Smooth muscle cell (in vitro differentiated cells): ENCODE data around the gene MOB3B. TPM values are rescaled to one million over a fixed set of nuclear protein-coding genes. Genes with fewer than 3 reads are reported as not detected.

ENCODE experiments used
- DNase-seq: peaks from one replicate; lab custom pipeline; 2025; ENCODE audit not compliant: unreplicated experiment; lab: John Stamatoyannopoulos, UW
- H2AFZ ChIP-seq: fragments of 200-600 bp; sonication (generic); 2 replicates; pipeline ENCODE4 v1.6.0; 2016; ENCODE audit warnings: antibody characterized with exemption, low read depth, mild to moderate bottlenecking
- H3F3A ChIP-seq: fragments of 200-600 bp; sonication (generic); 2 replicates; pipeline ENCODE4 v1.6.0; 2017; ENCODE audit warnings: antibody characterized with exemption, low read depth
- H3K27ac ChIP-seq: fragments of 200-600 bp; sonication (generic); 2 replicates; pipeline ENCODE4 v1.5.1; 2016; ENCODE audit warnings: low read depth, mild to moderate bottlenecking
- H3K27me3 ChIP-seq: fragments of 200-600 bp; sonication (generic); 2 replicates; pipeline ENCODE4 v1.6.1; 2016; ENCODE audit warnings: low read depth, mild to moderate bottlenecking
- H3K36me3 ChIP-seq: fragments of 200-600 bp; sonication (generic); 2 replicates; pipeline ENCODE4 v1.5.1; 2016; ENCODE audit warnings: low read depth
- H3K4me1 ChIP-seq: fragments of 200-600 bp; sonication (generic); 2 replicates; pipeline ENCODE4 v1.5.1; 2016; ENCODE audit warnings: low read depth
- H3K4me2 ChIP-seq: fragments of 200-600 bp; sonication (generic); 2 replicates; pipeline ENCODE4 v1.6.0; 2016; ENCODE audit warnings: mild to moderate bottlenecking
- H3K4me3 ChIP-seq: fragments of 200-600 bp; sonication (generic); 2 replicates; pipeline ENCODE4 v1.5.1; 2016; ENCODE audit warnings: mild to moderate bottlenecking
- H3K79me2 ChIP-seq: fragments of 200-600 bp; sonication (generic); 2 replicates; pipeline ENCODE4 v1.6.0; 2016; ENCODE audit warnings: low read depth, mild to moderate bottlenecking
- H3K9ac ChIP-seq: fragments of 200-600 bp; sonication (generic); 2 replicates; pipeline ENCODE4 v1.6.0; 2016; ENCODE audit warnings: low read depth
- H3K9me3 ChIP-seq: fragments of 200-600 bp; sonication (generic); replicated peaks from 2 replicates; pipeline ENCODE4 v1.5.1; 2016; ENCODE audit warnings: low read depth
- H4K20me1 ChIP-seq: fragments of 200-600 bp; sonication (generic); 2 replicates; pipeline ENCODE4 v1.6.0; 2016; ENCODE audit warnings: low read depth
- WGBS: methylation state at CpG from one replicate; pipeline ENCODE4 v1.1.7; 2016; ENCODE audit warnings: low lambda C conversion rate; 5-methylcytosine and 5-hydroxymethylcytosine counted together
- polyA plus RNA-seq: library from polyadenylated mRNA; unstranded; fragments of >200 nt; fragmentation: Nextera tagmentation; extraction: Ambion mirVana; gene quantifications from 2 replicates; pipeline ENCODE4 v1.2.1, GENCODE V29; 2016
- total RNA-seq: library from RNA; depleted of rRNA; stranded (reverse); fragments of >200 nt; gene quantifications from 2 replicates; pipeline ENCODE4 v1.2.3, GENCODE V29; 2014
- TF ChIP-seq, protein P1 (sequence below): fragments of 200-600 bp; sonication (generic); IDR thresholded peaks from 2 replicates; pipeline ENCODE4 v1.5.1; 2017; ENCODE audit warnings: borderline replicate concordance, mild to moderate bottlenecking, antibody characterized with exemption; ENCODE audit not compliant: insufficient read depth, poor library complexity, severe bottlenecking

MOB3B gene
- total and polyA plus RNA-seq, 2 experiments from 2014 or later, result 1.7 to 5.8 TPM

DNA sequence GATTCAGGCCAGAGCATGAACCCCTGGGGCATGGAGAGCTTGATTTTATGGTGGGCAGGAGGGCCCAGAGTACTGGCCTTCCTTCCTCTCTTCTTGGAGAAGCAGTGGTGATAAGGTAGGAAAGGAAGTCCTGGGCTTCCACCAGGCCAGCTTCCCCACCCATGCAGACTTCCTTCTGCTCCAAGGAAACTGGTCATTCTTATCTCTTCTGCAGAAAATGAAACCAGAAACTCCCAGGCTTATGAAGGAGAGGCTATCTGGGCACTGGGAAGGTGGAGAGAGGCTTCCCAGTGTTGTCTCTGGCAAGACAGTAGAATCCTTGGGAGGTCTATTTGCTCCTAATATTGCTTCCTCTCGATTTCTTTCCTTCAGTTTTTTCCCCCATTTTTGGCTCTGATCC is 122.1 kb downstream of the MOB3B start:
- H3K4me3 ChIP-seq, result no peak overlapping the region
- H4K20me1 ChIP-seq, result no peaks in the 10 kb centered on the region
- no peaks in the 10 kb centered on the region for H3K27me3 ChIP-seq
- peaks cover 5% of the 10 kb centered on the region for H3F3A ChIP-seq
- H3K36me3 ChIP-seq, result no peaks in the 10 kb centered on the region
- TF ChIP-seq, protein P1, sequence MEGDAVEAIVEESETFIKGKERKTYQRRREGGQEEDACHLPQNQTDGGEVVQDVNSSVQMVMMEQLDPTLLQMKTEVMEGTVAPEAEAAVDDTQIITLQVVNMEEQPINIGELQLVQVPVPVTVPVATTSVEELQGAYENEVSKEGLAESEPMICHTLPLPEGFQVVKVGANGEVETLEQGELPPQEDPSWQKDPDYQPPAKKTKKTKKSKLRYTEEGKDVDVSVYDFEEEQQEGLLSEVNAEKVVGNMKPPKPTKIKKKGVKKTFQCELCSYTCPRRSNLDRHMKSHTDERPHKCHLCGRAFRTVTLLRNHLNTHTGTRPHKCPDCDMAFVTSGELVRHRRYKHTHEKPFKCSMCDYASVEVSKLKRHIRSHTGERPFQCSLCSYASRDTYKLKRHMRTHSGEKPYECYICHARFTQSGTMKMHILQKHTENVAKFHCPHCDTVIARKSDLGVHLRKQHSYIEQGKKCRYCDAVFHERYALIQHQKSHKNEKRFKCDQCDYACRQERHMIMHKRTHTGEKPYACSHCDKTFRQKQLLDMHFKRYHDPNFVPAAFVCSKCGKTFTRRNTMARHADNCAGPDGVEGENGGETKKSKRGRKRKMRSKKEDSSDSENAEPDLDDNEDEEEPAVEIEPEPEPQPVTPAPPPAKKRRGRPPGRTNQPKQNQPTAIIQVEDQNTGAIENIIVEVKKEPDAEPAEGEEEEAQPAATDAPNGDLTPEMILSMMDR, result no peak
- peak overlapping the region; percentile 32 for H3K4me2 ChIP-seq
- H3K79me2 ChIP-seq, result peaks cover 2% of the 10 kb centered on the region
- no peak overlapping the region for H3K9ac ChIP-seq
- WGBS, result 100% methylated on average over 1 of the region's 1 CpG
- H3K9me3 ChIP-seq, result no peaks in the 10 kb centered on the region
- no peaks in the 10 kb centered on the region for H3K4me1 ChIP-seq
- H2AFZ ChIP-seq, result no peak overlapping the region
- H3K27ac ChIP-seq, result peak overlapping the region; percentile 21
- DNase-seq, result no peak

DNA sequence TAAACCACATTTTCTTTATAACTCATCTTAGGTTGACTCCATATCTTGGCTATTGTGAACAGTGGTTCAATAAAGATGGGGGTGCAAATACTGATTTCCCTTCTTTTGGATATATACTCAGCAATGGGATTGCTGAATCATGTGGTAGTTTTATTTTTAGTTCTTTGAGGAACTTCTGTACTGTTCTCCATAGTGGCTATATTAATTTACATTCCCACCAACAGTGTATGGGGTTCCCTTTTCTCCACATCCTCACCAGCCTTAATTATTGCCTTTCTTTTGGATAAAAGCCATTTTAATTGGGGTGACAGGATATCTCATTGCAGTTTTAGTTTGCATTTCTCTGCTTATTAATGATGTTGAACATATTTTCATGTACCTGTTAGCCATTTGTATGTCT is 125.0 kb downstream of the MOB3B start:
- no peak overlapping the region for H3K4me2 ChIP-seq
- no peak overlapping the region for H2AFZ ChIP-seq
- peaks cover 2% of the 10 kb centered on the region for H3K79me2 ChIP-seq
- H3K4me3 ChIP-seq, result no peak overlapping the region
- H4K20me1 ChIP-seq, result no peaks in the 10 kb centered on the region
- no peak for DNase-seq
- peaks cover 17% of the 10 kb centered on the region for H3K27me3 ChIP-seq
- H3K4me1 ChIP-seq, result no peaks in the 10 kb centered on the region
- H3K36me3 ChIP-seq, result no peaks in the 10 kb centered on the region
- H3K9me3 ChIP-seq, result no peaks in the 10 kb centered on the region
- H3K27ac ChIP-seq, result no peak overlapping the region
- H3K9ac ChIP-seq, result no peak overlapping the region
- TF ChIP-seq, protein P1, result no peak
- peaks cover 5% of the 10 kb centered on the region for H3F3A ChIP-seq

GRCh38 chr9:27402626-27403025 is 127.0 kb downstream of the MOB3B start:
- H3K9ac ChIP-seq, result no peak overlapping the region
- H3K4me3 ChIP-seq, result no peak overlapping the region
- no peaks in the 10 kb centered on the region for H3K9me3 ChIP-seq
- no peaks in the 10 kb centered on the region for H3K4me1 ChIP-seq
- H4K20me1 ChIP-seq, result no peaks in the 10 kb centered on the region
- no peak overlapping the region for H3K4me2 ChIP-seq
- H3K36me3 ChIP-seq, result no peaks in the 10 kb centered on the region
- peaks cover 30% of the 10 kb centered on the region for H3K27me3 ChIP-seq
- no peaks in the 10 kb centered on the region for H3F3A ChIP-seq
- H3K79me2 ChIP-seq, result no peaks in the 10 kb centered on the region
- no peak for DNase-seq
- H3K27ac ChIP-seq, result no peak overlapping the region
- 90% methylated on average over 2 of the region's 2 CpGs for whole genome bisulfite sequencing
- H2AFZ ChIP-seq, result no peak overlapping the region
- TF ChIP-seq, protein P1, result no peak

GRCh38 chr9:27400334-27400880 is 129.2 kb downstream of the MOB3B start:
- H3K79me2 ChIP-seq, result no peaks in the 10 kb centered on the region
- TF ChIP-seq, protein P1, result no peak
- no peak overlapping the region for H3K9ac ChIP-seq
- peaks cover 30% of the 10 kb centered on the region for H3K27me3 ChIP-seq
- H3K4me3 ChIP-seq, result no peak overlapping the region
- no peaks in the 10 kb centered on the region for H4K20me1 ChIP-seq
- 81% methylated on average over 3 of the region's 3 CpGs for WGBS
- peak overlapping the region; percentile 7 for H3K27ac ChIP-seq
- H3K9me3 ChIP-seq, result no peaks in the 10 kb centered on the region
- H3F3A ChIP-seq, result no peaks in the 10 kb centered on the region
- peaks cover 6% of the 10 kb centered on the region for H3K4me1 ChIP-seq
- H3K36me3 ChIP-seq, result no peaks in the 10 kb centered on the region
- no peak overlapping the region for H3K4me2 ChIP-seq
- DNase-seq, result no peak
- no peak overlapping the region for H2AFZ ChIP-seq
